Fibroblast of upper back skin (primary cell): ENCODE measurements around the gene ZNF544.
"Not testable (repeated sequence)": the region's sequence is repeated elsewhere in the genome, so short reads cannot be mapped to it uniquely, and the experiment has no call there.

Experiments
- DNase-seq: peaks from one replicate; pipeline ENCODE4 v3.0.0-alpha.2; 2013

ZNF544 gene

GRCh38 chr19:58258259-58258658, 29.5 kb downstream of the ZNF544 start:
- not testable (repeated sequence) for DNase-seq

- DNase-seq, result no peak
These were observed 32.9 kb downstream of the ZNF544 start for GRCh38 chr19:58261600-58261967.

- DNase-seq, result no peak
These were observed 33.5 kb downstream of the ZNF544 start for GRCh38 chr19:58261968-58262921.

GRCh38 chr19:58262922-58263296, 34.2 kb downstream of the ZNF544 start:
- DNase-seq, result no peak

GRCh38 chr19:58265100-58265499, 36.4 kb downstream of the ZNF544 start:
- DNase-seq, result no peak

- DNase-seq, result no peak
These were observed 39.6 kb downstream of the ZNF544 start for GRCh38 chr19:58268344-58268743.

GRCh38 chr19:58274771-58275201, 46.1 kb downstream of the ZNF544 start:
- DNase-seq, result no peak

- DNase-seq, result no peak
These were observed 46.9 kb downstream of the ZNF544 start for GRCh38 chr19:58275564-58275963.

- no peak for DNase-seq
These were observed 48.5 kb downstream of the ZNF544 start for GRCh38 chr19:58277197-58277596.

- no peak for DNase-seq
These were observed 49.2 kb downstream of the ZNF544 start for GRCh38 chr19:58277748-58278540.

GRCh38 chr19:58278541-58279041, 49.9 kb downstream of the ZNF544 start, which contains the start of gene ZNF8:
Gene ZNF8, plus strand, starts transcription at chr19:58278955. Its CDS starts 127 bp downstream, at chr19:58279082.
- DNase-seq, result peak; percentile 98

GRCh38 chr19:58279042-58279924, 50.6 kb downstream of the ZNF544 start:
- peak; percentile 47 for DNase-seq

GRCh38 chr19:58279925-58280316, 51.2 kb downstream of the ZNF544 start:
- DNase-seq, result no peak

GRCh38 chr19:58284199-58284598, 55.5 kb downstream of the ZNF544 start:
- DNase-seq, result no peak

- DNase-seq, result no peak
These were observed 63.2 kb downstream of the ZNF544 start for GRCh38 chr19:58291943-58292342.

GRCh38 chr19:58294743-58295374, 66.1 kb downstream of the ZNF544 start:
- no peak for DNase-seq

- no peak for DNase-seq
These were observed 67.4 kb downstream of the ZNF544 start for GRCh38 chr19:58296104-58296503.

- DNase-seq, result no peak
These were observed 71.9 kb downstream of the ZNF544 start for GRCh38 chr19:58300620-58301019.

- DNase-seq, result no peak
These were observed 75.5 kb downstream of the ZNF544 start for GRCh38 chr19:58304255-58304654.

GRCh38 chr19:58304748-58305064, 76.0 kb downstream of the ZNF544 start:
- no peak for DNase-seq

GRCh38 chr19:58305065-58305931, 76.6 kb downstream of the ZNF544 start, which contains the start of gene ERVK3-1:
Gene ERVK3-1, plus strand, starts transcription at chr19:58305377. Its CDS starts 6,792 bp downstream, at chr19:58312169.
- peak; percentile 96 for DNase-seq
